ENCODE results near the gene ZFY. TPM values are rescaled to one million over a fixed set of nuclear protein-coding genes. Genes with fewer than 3 reads are reported as not detected.

Gene ZFY
- total and polyA plus RNA-seq, 2 of the 4 experiments (the other 2 are of a cell fraction) = not detected

GRCh38 chrY:3019584-3019983, 84.4 kb downstream of the ZFY start:
- H2BK15ac ChIP-seq (ENCODE audit: low read depth, low read length) = no peak overlapping the region
- no peak overlapping the region for H3K27ac ChIP-seq (ENCODE audit: insufficient read depth, low read length)
- no peaks in the 10 kb centered on the region for H4K20me1 ChIP-seq (ENCODE audit: insufficient read depth, low read length)
- no peaks in the 10 kb centered on the region for H3K9me3 ChIP-seq (ENCODE audit: control insufficient read depth, insufficient read depth, low read length)
- H3K79me1 ChIP-seq (ENCODE audit: low read depth in 1 of 2, low read length in 2 of 2) = no peaks in the 10 kb centered on the region
- no TSS peak for BruUV-seq (replicated peaks)
- dilution Hi-C loops (cut with HindIII; ENCODE audit: low sequenced_read_pairs, unreplicated experiment) (no loop called here), in situ Hi-C loops (cut with MboI; ENCODE audit: low sequenced_read_pairs) (no loop called here), intact Hi-C loops (cut with micrococcal nuclease) (no loop called here)
- no peaks in the 10 kb centered on the region for H3K9me1 ChIP-seq (ENCODE audit: insufficient read depth, low read length)
- H3K56ac ChIP-seq (ENCODE audit: extremely low read depth, insufficient read depth, low read length) = no peak overlapping the region
- no peak overlapping the region for H2AK9ac ChIP-seq (replicated peaks; ENCODE audit: low read depth, low read length, poor library complexity)
- H3K9ac ChIP-seq (ENCODE audit: low read depth, low read length) = no peak overlapping the region
- no peak overlapping the region for H3K18ac ChIP-seq (ENCODE audit: low read depth, low read length)
- H2BK120ac ChIP-seq (ENCODE audit: low read depth, low read length) = no peak overlapping the region
- H3K4me1 ChIP-seq (ENCODE audit: control insufficient read depth, insufficient read depth, low read length) = no peaks in the 10 kb centered on the region
- DNase-seq (no peak), ATAC-seq (ENCODE audit: low read depth) (no peak)
- no peak overlapping the region for H4K5ac ChIP-seq (ENCODE audit: low read depth, low read length)
- H3K4ac ChIP-seq (ENCODE audit: low read depth, low read length) = no peak overlapping the region
- CTCF ChIA-PET = no interaction called here
- TF ChIP-seq, protein P1, sequence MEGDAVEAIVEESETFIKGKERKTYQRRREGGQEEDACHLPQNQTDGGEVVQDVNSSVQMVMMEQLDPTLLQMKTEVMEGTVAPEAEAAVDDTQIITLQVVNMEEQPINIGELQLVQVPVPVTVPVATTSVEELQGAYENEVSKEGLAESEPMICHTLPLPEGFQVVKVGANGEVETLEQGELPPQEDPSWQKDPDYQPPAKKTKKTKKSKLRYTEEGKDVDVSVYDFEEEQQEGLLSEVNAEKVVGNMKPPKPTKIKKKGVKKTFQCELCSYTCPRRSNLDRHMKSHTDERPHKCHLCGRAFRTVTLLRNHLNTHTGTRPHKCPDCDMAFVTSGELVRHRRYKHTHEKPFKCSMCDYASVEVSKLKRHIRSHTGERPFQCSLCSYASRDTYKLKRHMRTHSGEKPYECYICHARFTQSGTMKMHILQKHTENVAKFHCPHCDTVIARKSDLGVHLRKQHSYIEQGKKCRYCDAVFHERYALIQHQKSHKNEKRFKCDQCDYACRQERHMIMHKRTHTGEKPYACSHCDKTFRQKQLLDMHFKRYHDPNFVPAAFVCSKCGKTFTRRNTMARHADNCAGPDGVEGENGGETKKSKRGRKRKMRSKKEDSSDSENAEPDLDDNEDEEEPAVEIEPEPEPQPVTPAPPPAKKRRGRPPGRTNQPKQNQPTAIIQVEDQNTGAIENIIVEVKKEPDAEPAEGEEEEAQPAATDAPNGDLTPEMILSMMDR (conservative IDR thresholded peaks at IDR 0.05; ENCODE audit: low read depth, low read length) = no peak
- no peak for TF ChIP-seq CEBPB (IDR thresholded peaks at IDR 0.05; ENCODE audit: low read depth, low read length)
- TF ChIP-seq MAFK (IDR thresholded peaks at IDR 0.05; ENCODE audit: low read depth, low read length) = no peak
- no peak overlapping the region for H2AK5ac ChIP-seq (ENCODE audit: low read depth, low read length)
- no peak overlapping the region for H3K4me2 ChIP-seq (ENCODE audit: low read depth, low read length)
- H4K91ac ChIP-seq (ENCODE audit: insufficient read depth, low read depth, low read length) = no peak overlapping the region
- H3K4me3 ChIP-seq (ENCODE audit: insufficient read depth, low read depth, low read length) = no peak overlapping the region
- H2BK20ac ChIP-seq (ENCODE audit: low read depth, low read length) = no peak overlapping the region
- H2BK5ac ChIP-seq (ENCODE audit: low read depth, low read length, poor library complexity, severe bottlenecking) = no peak overlapping the region
- no peak overlapping the region for H4K8ac ChIP-seq (ENCODE audit: low read depth in 2 of 2, low read length in 2 of 2)
- H3K14ac ChIP-seq (replicated peaks; ENCODE audit: low read depth, low read length) = no peak overlapping the region
- no peaks in the 10 kb centered on the region for H3K27me3 ChIP-seq (ENCODE audit: control insufficient read depth, insufficient read depth, low read length)
- no peaks in the 10 kb centered on the region for H3K36me3 ChIP-seq (ENCODE audit: control insufficient read depth, insufficient read depth, low read length)
- H2AFZ ChIP-seq (replicated peaks; ENCODE audit: low read length, poor library complexity) = no peak overlapping the region
- POLR2A ChIA-PET (ENCODE audit: unreplicated experiment) = no interaction called here
- no peak overlapping the region for H3K23ac ChIP-seq (ENCODE audit: low read depth, low read length)
- no CpG with 5 or more reads among the region's 11 CpGs for WGBS, 2 experiments (ENCODE audit: extremely low coverage in 2 of 2, insufficient read length in 1 of 2)

Data from IMR-90 (cell line).